ENCODE results near the gene HERPUD2. TPM values are rescaled to one million over a fixed set of nuclear protein-coding genes. Genes with fewer than 3 reads are reported as not detected.

The HERPUD2 gene
- total and polyA plus RNA-seq, 2 of the 4 experiments (the other 2 are of a cell fraction) = 22.2 to 27.2 TPM

- no peak overlapping the region for H2AK9ac ChIP-seq (replicated peaks; ENCODE audit: low read depth, low read length, poor library complexity)
- H3K4me1 ChIP-seq (ENCODE audit: control insufficient read depth, insufficient read depth, low read length) = peaks cover 4% of the 10 kb centered on the region; the same call in 1 of the 2 replicates
- H3K18ac ChIP-seq (ENCODE audit: low read depth, low read length) = no peak overlapping the region; the same call in 1 of the 2 replicates
- no peak overlapping the region for H4K8ac ChIP-seq (ENCODE audit: low read depth in 2 of 2, low read length in 2 of 2)
- H3K79me1 ChIP-seq (ENCODE audit: low read depth in 1 of 2, low read length in 2 of 2) = no peaks in the 10 kb centered on the region
- H2AFZ ChIP-seq (replicated peaks; ENCODE audit: low read length, poor library complexity) = no peak overlapping the region
- no peak overlapping the region for H2BK120ac ChIP-seq (ENCODE audit: low read depth, low read length)
- no peak overlapping the region; the same call in 1 of the 2 replicates for H3K4me2 ChIP-seq (ENCODE audit: low read depth, low read length)
- no peak overlapping the region for H2BK20ac ChIP-seq (ENCODE audit: low read depth, low read length)
- CTCF ChIA-PET = no interaction called here
- ATAC-seq (ENCODE audit: low read depth) = no peak
- no peaks in the 10 kb centered on the region; the same call in 1 of the 2 replicates for H3K27me3 ChIP-seq (ENCODE audit: control insufficient read depth, insufficient read depth, low read length)
- H3K27ac ChIP-seq (ENCODE audit: insufficient read depth, low read length) = no peak overlapping the region; the same call in 1 of the 2 replicates
- no peak overlapping the region for H2BK15ac ChIP-seq (ENCODE audit: low read depth, low read length)
- H3K9me1 ChIP-seq (ENCODE audit: insufficient read depth, low read length) = no peaks in the 10 kb centered on the region
- no peak overlapping the region for H3K56ac ChIP-seq (ENCODE audit: extremely low read depth, insufficient read depth, low read length)
- dilution Hi-C loops (cut with HindIII; ENCODE audit: low sequenced_read_pairs, unreplicated experiment) (no loop called here), in situ Hi-C loops (cut with MboI; ENCODE audit: low sequenced_read_pairs) (loop anchor here (10.0 to 25.0 kb wide), 2 partner anchors 257 to 620 kb away; no protein-coding TSS in a partner anchor), intact Hi-C loops (cut with micrococcal nuclease) (loop anchor here (2.0 kb wide), 1 partner anchor 35 kb away; no protein-coding TSS in a partner anchor)
- WGBS, 2 experiments (ENCODE audit: extremely low coverage in 2 of 2, insufficient read length in 1 of 2) = no CpG with 5 or more reads among the region's 6 CpGs
- no peak for TF ChIP-seq MXI1 (IDR thresholded peaks at IDR 0.05; ENCODE audit: borderline replicate concordance, low read depth, low read length)
- no peak for TF ChIP-seq USF2 (IDR thresholded peaks at IDR 0.05; ENCODE audit: low read depth, low read length)
- no peak for TF ChIP-seq SMC3 (IDR thresholded peaks at IDR 0.05; ENCODE audit: low read depth, low read length)
- TF ChIP-seq CHD1 (IDR thresholded peaks at IDR 0.05; ENCODE audit: low read depth, low read length) = no peak
- TF ChIP-seq, protein P1, sequence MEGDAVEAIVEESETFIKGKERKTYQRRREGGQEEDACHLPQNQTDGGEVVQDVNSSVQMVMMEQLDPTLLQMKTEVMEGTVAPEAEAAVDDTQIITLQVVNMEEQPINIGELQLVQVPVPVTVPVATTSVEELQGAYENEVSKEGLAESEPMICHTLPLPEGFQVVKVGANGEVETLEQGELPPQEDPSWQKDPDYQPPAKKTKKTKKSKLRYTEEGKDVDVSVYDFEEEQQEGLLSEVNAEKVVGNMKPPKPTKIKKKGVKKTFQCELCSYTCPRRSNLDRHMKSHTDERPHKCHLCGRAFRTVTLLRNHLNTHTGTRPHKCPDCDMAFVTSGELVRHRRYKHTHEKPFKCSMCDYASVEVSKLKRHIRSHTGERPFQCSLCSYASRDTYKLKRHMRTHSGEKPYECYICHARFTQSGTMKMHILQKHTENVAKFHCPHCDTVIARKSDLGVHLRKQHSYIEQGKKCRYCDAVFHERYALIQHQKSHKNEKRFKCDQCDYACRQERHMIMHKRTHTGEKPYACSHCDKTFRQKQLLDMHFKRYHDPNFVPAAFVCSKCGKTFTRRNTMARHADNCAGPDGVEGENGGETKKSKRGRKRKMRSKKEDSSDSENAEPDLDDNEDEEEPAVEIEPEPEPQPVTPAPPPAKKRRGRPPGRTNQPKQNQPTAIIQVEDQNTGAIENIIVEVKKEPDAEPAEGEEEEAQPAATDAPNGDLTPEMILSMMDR (conservative IDR thresholded peaks at IDR 0.05; ENCODE audit: low read depth, low read length) = no peak
- no peak overlapping the region for H3K14ac ChIP-seq (replicated peaks; ENCODE audit: low read depth, low read length)
- no TSS peak for BruUV-seq (replicated peaks)
- no peak overlapping the region for H3K4ac ChIP-seq (ENCODE audit: low read depth, low read length)
- no peak overlapping the region for H3K4me3 ChIP-seq (ENCODE audit: insufficient read depth, low read depth, low read length)
- H3K36me3 ChIP-seq (ENCODE audit: control insufficient read depth, insufficient read depth, low read length) = no peaks in the 10 kb centered on the region
- H3K9ac ChIP-seq (ENCODE audit: low read depth, low read length) = no peak overlapping the region
- H2BK5ac ChIP-seq (ENCODE audit: low read depth, low read length, poor library complexity, severe bottlenecking) = no peak overlapping the region
- no peak overlapping the region for H2AK5ac ChIP-seq (ENCODE audit: low read depth, low read length)
- no peak overlapping the region for H4K91ac ChIP-seq (ENCODE audit: insufficient read depth, low read depth, low read length)
- H4K5ac ChIP-seq (ENCODE audit: low read depth, low read length) = no peak overlapping the region
- POLR2A ChIA-PET (ENCODE audit: unreplicated experiment) = no interaction called here
- H4K20me1 ChIP-seq (ENCODE audit: insufficient read depth, low read length) = no peaks in the 10 kb centered on the region
- H3K23ac ChIP-seq (ENCODE audit: low read depth, low read length) = no peak overlapping the region
- no peak for DNase-seq
- no peaks in the 10 kb centered on the region; the same call in 1 of the 2 replicates for H3K9me3 ChIP-seq (ENCODE audit: control insufficient read depth, insufficient read depth, low read length)
Observed at GRCh38 chr7:35717516-35717915, 22.6 kb upstream of the HERPUD2 start.
